GM12872 (cell line): ENCODE data around the gene COL19A1.

Experiments
- TF ChIP-seq, protein P1 (sequence below): IDR thresholded peaks from 3 replicates; pipeline ENCODE4 v1.5.1; 2011; ENCODE audit warnings: low read depth, mild to moderate bottlenecking, low read length, moderate library complexity; ENCODE audit not compliant: insufficient read depth

COL19A1 gene

DNA sequence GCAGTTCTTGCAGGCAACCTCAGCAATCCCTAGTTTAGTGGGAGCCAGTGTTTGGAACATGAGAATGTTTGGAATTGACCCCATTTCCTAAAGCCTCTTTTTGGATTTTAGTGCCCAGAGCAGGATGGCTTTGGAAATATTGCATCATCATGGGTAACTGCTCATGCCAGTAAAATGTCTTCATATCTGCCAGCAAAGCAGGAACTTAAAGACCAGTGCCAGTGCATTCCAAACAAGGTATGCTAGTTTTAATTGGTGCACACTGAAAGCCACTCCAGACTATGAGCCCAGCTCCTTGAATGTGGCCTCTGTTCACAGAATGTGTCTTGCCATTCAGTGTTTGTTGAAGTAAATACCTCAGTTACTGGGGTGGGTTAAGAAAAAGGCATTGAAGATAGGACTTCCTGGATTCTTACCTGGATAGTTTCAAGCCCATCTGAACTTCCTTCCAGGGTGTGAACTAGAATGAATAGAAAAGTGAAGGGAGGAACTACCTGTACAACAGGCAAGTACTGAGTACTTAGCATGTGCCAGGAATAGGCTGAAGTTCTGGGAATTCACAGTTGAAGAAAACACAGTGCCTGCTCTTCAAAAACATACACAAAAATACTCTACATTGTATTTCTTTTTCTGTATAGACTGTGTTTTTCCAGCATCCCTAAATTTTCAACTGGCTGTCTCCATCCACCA lies 70.5 kb downstream of the COL19A1 start:
- TF ChIP-seq, protein P1, sequence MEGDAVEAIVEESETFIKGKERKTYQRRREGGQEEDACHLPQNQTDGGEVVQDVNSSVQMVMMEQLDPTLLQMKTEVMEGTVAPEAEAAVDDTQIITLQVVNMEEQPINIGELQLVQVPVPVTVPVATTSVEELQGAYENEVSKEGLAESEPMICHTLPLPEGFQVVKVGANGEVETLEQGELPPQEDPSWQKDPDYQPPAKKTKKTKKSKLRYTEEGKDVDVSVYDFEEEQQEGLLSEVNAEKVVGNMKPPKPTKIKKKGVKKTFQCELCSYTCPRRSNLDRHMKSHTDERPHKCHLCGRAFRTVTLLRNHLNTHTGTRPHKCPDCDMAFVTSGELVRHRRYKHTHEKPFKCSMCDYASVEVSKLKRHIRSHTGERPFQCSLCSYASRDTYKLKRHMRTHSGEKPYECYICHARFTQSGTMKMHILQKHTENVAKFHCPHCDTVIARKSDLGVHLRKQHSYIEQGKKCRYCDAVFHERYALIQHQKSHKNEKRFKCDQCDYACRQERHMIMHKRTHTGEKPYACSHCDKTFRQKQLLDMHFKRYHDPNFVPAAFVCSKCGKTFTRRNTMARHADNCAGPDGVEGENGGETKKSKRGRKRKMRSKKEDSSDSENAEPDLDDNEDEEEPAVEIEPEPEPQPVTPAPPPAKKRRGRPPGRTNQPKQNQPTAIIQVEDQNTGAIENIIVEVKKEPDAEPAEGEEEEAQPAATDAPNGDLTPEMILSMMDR: no peak

DNA sequence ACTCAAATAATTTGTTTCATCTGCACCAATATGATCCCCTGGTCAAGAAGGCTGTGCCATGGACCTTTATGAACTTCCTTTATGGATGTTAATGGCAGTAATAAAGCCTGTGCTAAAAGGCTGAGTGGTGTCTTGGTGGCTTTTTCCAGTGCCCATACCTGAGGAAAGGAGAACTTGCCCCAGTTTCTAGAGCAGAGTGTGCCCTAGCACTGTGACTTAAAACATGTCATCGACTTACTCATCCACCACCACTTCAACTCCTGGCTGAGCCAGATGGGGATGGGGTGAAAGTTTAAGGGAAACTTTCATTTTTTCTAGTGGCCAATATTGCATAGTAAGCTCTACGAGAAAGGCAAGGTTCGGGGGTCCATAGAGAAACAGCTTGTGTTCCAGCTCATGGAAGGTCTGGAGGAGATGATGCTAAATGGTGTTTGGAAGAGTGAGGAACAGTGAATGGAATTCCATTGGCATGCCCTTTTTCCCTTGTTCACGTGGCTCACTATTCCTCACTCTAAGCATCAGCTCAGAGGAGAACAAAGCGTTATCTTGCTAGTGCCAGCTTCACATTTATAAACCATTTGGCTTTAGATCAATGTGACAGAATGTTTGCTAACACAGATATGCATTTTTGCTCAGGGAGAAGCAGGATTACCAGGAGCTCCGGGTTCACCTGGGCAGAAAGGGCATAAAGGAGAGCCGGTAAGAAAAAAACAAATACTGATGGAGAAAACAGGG lies 71.2 kb downstream of the COL19A1 start:
- TF ChIP-seq, protein P1: no peak

DNA sequence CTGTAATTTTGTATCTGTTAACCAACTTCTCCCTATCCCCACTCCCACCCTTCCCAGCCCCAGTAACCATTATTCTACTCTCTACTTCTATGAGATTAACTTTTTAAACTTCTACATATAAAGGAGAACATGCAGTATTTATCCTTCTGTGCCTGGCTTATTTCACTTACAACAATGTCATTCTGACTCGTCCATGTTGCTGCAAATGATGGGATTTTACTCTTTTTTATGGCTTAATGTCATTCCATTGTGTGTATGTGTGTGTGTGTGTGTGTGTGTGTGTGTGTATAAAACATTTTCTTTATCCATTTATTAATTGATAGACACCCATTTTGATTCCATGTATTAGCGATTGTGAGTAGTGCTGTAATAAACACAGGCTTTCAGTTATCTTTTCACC lies 76.1 kb downstream of the COL19A1 start:
- TF ChIP-seq, protein P1: no peak

DNA sequence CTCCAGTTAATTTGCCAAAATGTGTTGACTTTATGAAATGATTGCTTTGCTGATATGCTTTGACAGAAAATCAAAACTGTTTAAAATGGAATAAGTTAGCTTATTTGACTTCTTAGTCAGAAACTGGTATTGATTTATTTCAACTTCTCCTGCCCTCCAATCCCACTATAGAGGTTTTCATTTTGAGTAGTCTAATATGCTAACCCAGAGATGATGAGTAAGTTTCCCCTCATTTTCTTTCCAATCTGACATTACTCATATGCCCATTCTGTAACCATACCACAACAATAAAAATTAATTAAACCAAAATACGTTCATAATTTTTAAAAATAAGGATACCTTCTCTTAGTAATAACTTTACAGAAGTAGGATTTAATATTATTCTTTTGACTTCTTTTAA lies 78.8 kb downstream of the COL19A1 start:
- TF ChIP-seq, protein P1: no peak

DNA sequence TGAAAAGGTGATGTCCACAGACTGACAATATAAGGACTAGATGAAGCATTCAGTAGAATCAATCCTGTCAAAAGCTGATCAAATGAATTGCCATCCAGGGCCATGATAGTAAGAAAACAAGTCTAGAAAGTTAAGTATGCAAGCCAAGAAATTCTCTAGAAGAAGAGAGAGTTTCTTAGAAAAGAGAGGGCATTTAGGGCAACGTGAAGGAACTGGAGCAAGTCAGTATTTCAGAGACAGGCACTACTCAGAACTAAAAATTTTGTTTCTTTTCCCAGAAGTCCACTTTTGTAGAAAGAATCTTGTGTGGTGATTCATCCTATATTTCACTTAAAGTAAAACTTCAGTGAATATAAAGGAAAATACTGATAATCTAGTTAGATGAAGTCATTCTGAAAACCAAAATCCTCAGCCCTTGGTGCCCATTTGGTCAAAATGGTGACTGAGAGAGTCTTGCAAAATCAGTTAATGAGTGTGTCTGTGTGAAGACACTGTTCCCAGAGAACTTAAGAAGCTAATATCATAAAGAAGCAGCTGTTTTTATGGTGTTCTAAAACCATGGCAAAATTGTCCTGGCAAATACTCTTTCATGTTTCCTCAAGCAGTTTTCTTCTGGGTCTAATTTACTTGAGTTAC lies 82.2 kb downstream of the COL19A1 start:
- TF ChIP-seq, protein P1: no peak

DNA sequence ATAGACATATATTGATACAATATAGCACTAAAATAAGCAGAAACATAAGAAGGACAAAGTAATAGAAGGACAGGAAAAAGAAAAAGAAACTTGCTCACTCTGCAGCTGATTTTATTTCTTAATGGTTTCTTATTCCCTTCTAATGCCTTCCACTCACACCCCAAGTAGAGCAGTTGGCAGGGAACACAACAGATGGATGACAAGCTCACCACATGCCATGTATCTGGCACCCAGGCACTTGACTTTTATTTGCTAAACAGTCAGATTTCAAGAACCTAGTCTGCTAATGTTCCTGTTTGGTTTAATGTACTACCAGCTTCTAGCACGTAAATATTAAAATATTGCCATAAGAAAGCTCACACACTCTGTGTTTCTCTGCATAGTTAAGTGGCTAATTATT lies 87.1 kb downstream of the COL19A1 start:
- TF ChIP-seq, protein P1: no peak

DNA sequence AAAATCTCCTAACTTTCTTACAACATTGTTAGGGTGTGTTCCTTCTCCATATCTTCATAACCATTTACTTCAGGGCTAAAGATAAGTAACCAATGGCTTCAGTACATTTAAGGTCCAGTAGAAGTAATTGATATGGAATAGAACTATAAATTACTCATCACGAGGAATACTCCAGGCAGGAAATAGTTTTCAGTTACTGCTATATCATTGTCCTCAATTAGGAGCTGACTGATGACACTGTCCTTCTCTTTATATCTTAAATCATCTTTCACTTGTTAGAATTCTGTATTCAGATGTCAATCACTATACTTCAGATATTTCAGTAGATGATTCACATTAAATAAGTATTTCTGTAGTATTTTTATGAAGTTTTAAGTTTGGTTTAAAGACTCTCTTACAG lies 88.4 kb downstream of the COL19A1 start:
- TF ChIP-seq, protein P1: no peak
